SK-N-MC (cell line): ENCODE measurements around the gene MSMB.

ENCODE experiments used
- EZH2 ChIP-seq: fragments of 200-600 bp; sonication (generic); IDR thresholded peaks from one replicate; pipeline ENCODE4 v1.6.1; 2017; ENCODE audit warnings: antibody characterized with exemption
- POLR2AphosphoS5 ChIP-seq: IDR thresholded peaks from 2 replicates; pipeline ENCODE4 v1.6.1; 2012; ENCODE audit warnings: mild to moderate bottlenecking, low read depth, low read length, borderline replicate concordance

DNA sequence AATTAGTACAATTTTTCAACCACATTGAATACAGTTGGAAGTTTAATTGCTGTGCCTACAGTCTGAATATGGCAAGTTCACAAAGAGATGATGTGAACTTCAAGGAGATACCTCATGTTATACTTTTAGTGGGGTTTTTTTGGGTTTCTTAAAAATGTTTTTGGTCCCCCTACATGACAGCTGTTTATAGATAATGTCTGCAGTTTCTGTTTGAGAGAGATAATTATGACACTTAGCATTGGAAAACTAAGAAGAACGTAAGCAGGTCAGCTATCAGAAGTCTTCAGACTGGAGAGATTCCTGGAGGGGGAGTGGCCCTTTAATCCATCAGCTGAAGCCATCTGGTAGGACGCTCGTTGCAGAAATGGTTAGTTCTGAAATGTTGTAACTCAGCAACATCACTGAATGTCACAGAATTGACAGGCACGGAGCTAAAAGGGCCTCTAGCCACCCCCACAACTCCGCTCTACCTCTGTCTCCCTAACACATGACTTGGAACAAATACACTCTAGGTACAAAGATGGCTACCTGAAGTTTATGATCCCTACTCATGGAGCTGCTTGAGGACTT is 44.8 kb downstream of the MSMB start:
- TF ChIP-seq EZH2 = no peak
- no peak for TF ChIP-seq POLR2AphosphoS5
